AG09309 (cell line): ENCODE results near the gene MKKS.

Experiments used
- DNase-seq: peaks from one replicate; pipeline ENCODE4 v3.0.0-alpha.2; 2010; ENCODE audit warnings: low read depth
- H3K4me3 ChIP-seq: 2 replicates; pipeline ENCODE4 v1.5.1; 2011; ENCODE audit warnings: mild to moderate bottlenecking, low read depth, low read length, moderate library complexity; ENCODE audit not compliant: control insufficient read depth
- CTCF ChIP-seq: IDR thresholded peaks from 2 replicates; pipeline ENCODE4 v1.5.1; 2011; ENCODE audit warnings: mild to moderate bottlenecking, low read depth, low read length, inconsistent platforms; ENCODE audit not compliant: insufficient read depth, control insufficient read depth; ENCODE audit errors: missing control alignments

MKKS gene

GRCh38 chr20:10367693-10367942, 66.4 kb downstream of the MKKS start:
- H3K4me3 ChIP-seq, result no peak overlapping the region
- TF ChIP-seq CTCF, result no peak
- DNase-seq, result no peak

GRCh38 chr20:10366898-10367692, 66.9 kb downstream of the MKKS start:
- no peak for TF ChIP-seq CTCF
- DNase-seq, result no peak

GRCh38 chr20:10362674-10363073, 71.3 kb downstream of the MKKS start:
- no peak for DNase-seq
- TF ChIP-seq CTCF, result no peak
- H3K4me3 ChIP-seq, result no peak overlapping the region

More at GRCh38 chr20:10366898-10367692, 66.9 kb downstream of the MKKS start:
- H3K4me3 ChIP-seq, result no peak overlapping the region

GRCh38 chr20:10360878-10361277, 73.1 kb downstream of the MKKS start:
- TF ChIP-seq CTCF, result no peak
- DNase-seq, result no peak
- H3K4me3 ChIP-seq, result no peak overlapping the region

GRCh38 chr20:10359621-10360040, 74.4 kb downstream of the MKKS start:
- no peak for TF ChIP-seq CTCF
- no peak overlapping the region for H3K4me3 ChIP-seq
- DNase-seq, result no peak

GRCh38 chr20:10357974-10358373, 76.0 kb downstream of the MKKS start:
- no peak overlapping the region for H3K4me3 ChIP-seq
- DNase-seq, result no peak
- TF ChIP-seq CTCF, result peak; percentile 49

- TF ChIP-seq CTCF, result no peak
Measured at GRCh38 chr20:10357061-10357708, 76.8 kb downstream of the MKKS start.

More at GRCh38 chr20:10357061-10357708, 76.8 kb downstream of the MKKS start:
- no peak overlapping the region for H3K4me3 ChIP-seq
- no peak for DNase-seq
